Measurements from ENCODE around the gene COL16A1. TPM values are rescaled to one million over a fixed set of nuclear protein-coding genes. Genes with fewer than 3 reads are reported as not detected.

Gene COL16A1
- total RNA-seq, 1 donor = 86.4 TPM

DNA sequence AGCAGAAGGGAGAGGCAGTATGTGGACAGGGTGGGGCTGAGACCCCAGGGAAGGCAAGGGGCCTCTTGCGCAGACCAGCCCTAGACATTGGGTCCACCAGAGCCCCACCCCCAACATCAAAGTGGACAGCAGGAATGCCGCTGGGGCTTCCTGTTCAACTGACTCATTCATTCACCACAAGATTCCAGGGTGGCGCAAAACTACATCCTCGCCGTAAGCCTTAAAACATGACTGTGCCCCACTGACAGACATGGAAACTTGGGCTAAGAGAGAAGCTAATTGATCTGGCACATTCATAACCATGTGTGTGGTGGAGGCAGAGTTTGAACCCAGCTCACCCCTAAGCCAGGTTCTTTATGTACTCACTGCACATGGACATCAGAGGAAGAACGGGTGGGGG, 14.0 kb downstream of the COL16A1 start:
- H3K4me3 ChIP-seq (ENCODE audit: low read depth, low read length) = no peak overlapping the region
- peak; percentile 91 for DNase-seq (ENCODE audit: low read depth)
- TF ChIP-seq, protein P1, sequence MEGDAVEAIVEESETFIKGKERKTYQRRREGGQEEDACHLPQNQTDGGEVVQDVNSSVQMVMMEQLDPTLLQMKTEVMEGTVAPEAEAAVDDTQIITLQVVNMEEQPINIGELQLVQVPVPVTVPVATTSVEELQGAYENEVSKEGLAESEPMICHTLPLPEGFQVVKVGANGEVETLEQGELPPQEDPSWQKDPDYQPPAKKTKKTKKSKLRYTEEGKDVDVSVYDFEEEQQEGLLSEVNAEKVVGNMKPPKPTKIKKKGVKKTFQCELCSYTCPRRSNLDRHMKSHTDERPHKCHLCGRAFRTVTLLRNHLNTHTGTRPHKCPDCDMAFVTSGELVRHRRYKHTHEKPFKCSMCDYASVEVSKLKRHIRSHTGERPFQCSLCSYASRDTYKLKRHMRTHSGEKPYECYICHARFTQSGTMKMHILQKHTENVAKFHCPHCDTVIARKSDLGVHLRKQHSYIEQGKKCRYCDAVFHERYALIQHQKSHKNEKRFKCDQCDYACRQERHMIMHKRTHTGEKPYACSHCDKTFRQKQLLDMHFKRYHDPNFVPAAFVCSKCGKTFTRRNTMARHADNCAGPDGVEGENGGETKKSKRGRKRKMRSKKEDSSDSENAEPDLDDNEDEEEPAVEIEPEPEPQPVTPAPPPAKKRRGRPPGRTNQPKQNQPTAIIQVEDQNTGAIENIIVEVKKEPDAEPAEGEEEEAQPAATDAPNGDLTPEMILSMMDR (IDR thresholded peaks at IDR 0.05; ENCODE audit: insufficient read depth, low read depth, low read length) = no peak

GRCh38 chr1:31689379-31689778, 14.4 kb downstream of the COL16A1 start:
- TF ChIP-seq, protein P1 (IDR thresholded peaks at IDR 0.05; ENCODE audit: insufficient read depth, low read depth, low read length) = no peak
- H3K4me3 ChIP-seq (ENCODE audit: low read depth, low read length) = no peak overlapping the region
- no peak for DNase-seq (ENCODE audit: low read depth)

GRCh38 chr1:31688233-31688918, 15.4 kb downstream of the COL16A1 start:
- TF ChIP-seq, protein P1 (IDR thresholded peaks at IDR 0.05; ENCODE audit: insufficient read depth, low read depth, low read length) = no peak
- H3K4me3 ChIP-seq (ENCODE audit: low read depth, low read length) = no peak overlapping the region
- no peak for DNase-seq (ENCODE audit: low read depth)

DNA sequence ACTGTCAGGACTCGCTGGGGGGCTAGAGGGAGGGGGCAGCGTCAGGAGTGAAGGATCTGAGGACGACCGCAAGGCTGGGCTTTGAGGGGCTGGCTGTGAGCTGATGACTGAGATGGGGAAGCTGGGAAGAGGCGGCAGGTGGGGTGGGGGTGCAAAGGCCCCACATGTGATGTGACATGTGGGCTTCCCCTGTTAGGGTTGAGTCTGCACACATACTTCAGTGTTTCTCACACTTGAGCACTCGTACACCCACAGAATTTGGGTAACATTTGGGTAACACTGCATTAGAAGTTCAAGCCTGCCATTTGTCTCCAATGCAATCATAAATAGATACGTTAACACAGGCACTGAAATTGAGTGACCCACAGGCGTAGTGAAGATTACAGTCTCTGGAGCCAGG, 16.2 kb downstream of the COL16A1 start:
- no peak overlapping the region for H3K4me3 ChIP-seq (ENCODE audit: low read depth, low read length)
- DNase-seq (ENCODE audit: low read depth) = no peak
- TF ChIP-seq, protein P1 (IDR thresholded peaks at IDR 0.05; ENCODE audit: insufficient read depth, low read depth, low read length) = no peak

DNA sequence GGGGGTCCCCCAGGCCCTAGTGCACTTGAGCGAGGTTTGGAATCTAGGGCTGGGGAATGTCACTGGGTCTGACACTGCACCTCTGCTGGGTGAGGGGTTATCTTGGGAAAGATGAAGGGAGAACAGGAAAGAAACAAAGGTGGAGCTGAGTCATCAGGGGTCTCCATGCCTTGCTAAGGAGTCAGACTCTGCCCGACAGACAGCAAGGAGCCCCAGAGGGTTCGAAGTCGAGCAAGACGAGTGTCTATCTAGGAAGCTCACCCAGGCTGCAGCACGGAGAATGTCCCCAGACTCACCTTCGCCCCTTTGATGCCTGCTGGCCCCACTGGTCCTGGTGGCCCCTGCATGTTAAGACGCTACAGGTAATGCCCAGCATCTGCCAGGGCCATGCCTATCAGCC, 18.0 kb downstream of the COL16A1 start:
- DNase-seq (ENCODE audit: low read depth) = no peak
- no peak overlapping the region for H3K4me3 ChIP-seq (ENCODE audit: low read depth, low read length)
- TF ChIP-seq, protein P1 (IDR thresholded peaks at IDR 0.05; ENCODE audit: insufficient read depth, low read depth, low read length) = no peak

- no peak for DNase-seq (ENCODE audit: low read depth)
Observed at GRCh38 chr1:31683997-31684396, 19.8 kb downstream of the COL16A1 start.

More at GRCh38 chr1:31683997-31684396, 19.8 kb downstream of the COL16A1 start:
- TF ChIP-seq, protein P1 (IDR thresholded peaks at IDR 0.05; ENCODE audit: insufficient read depth, low read depth, low read length) = peak; percentile 35
- no peak overlapping the region for H3K4me3 ChIP-seq (ENCODE audit: low read depth, low read length)

Data from fibroblast of villous mesenchyme (primary cell).